GM12875 (cell line): Measurements from ENCODE around the gene PLEKHN1.

Experiments used
- H3K4me3 ChIP-seq: one replicate; pipeline ENCODE4 v1.5.1; 2011; ENCODE audit warnings: low read depth, low read length, control low read depth
- CTCF ChIP-seq: IDR thresholded peaks from 2 replicates; pipeline ENCODE4 v1.5.1; 2011; ENCODE audit warnings: low read depth, mild to moderate bottlenecking, control low read depth, inconsistent platforms, low read length, moderate library complexity, borderline replicate concordance; ENCODE audit not compliant: insufficient read depth

PLEKHN1 gene

DNA sequence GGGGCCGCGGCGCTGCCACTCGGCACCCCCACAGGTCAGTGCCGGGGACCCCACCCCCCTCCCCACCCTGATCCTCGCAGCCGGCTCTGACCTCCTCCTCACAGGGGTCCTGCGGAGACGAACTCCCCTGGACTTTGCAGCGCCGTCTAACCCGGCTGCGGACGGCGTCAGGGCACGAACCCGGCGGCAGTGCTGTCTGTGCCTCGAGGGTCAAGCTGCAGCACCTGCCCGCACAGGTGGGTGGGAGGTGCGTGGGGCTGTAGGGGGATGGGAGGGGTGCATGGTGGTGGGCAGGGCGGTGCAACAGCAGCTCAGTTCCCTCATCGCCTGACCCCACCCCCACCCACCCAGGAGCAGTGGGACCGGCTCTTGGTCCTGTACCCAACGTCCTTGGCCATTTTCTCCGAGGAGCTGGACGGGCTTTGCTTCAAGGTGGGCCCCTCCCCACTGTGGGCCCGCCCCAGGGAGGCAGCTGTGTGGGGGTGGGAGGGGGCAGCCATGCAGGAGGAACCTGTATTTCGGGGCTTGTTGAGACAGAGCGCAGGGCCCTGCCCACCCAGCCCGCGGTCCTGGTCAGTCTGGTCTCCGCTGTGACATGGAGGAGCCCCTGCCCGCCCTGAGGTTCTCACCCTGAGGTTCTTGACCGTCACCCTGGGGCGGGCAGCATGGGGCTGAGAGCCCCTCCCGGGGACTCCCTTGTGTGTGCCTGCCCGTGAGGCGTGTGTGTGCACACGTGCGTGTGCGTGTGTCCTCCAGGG, 4.9 kb downstream of the PLEKHN1 start:
- no peak overlapping the region for H3K4me3 ChIP-seq
- no peak for TF ChIP-seq CTCF

DNA sequence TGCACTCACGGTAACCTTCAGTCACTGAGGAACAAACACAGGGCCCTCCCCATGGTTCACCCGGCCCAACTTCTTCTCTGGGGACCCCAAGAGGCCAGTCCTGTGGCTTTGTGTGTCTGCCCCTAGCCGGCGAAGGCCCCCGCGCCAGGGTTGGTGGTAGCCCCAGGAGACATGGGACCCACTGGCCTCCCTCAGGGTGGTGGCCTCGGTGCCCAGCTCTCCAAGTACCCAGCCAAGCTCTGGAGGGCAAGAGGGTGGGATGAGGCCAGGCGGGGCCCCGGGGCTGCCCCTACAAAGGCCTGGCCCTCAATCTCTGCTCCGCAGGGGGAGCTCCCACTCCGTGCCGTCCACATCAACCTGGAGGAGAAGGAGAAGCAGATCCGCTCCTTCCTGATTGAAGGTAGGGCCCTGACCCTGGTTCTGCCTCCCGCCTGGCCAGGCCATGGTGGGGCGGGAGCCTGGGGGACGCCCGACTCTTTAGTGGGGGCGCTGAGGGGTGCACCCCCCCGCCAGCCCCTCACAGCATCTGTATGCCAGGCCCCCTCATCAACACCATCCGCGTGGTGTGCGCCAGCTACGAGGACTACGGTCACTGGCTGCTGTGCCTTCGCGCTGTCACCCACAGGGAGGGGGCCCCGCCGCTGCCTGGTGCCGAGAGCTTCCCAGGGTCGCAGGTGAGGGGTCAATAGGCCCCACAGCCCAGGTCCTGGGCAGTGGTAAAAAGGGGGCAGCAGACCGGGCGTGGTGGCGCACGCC, 5.6 kb downstream of the PLEKHN1 start:
- H3K4me3 ChIP-seq, result no peak overlapping the region
- no peak for TF ChIP-seq CTCF

DNA sequence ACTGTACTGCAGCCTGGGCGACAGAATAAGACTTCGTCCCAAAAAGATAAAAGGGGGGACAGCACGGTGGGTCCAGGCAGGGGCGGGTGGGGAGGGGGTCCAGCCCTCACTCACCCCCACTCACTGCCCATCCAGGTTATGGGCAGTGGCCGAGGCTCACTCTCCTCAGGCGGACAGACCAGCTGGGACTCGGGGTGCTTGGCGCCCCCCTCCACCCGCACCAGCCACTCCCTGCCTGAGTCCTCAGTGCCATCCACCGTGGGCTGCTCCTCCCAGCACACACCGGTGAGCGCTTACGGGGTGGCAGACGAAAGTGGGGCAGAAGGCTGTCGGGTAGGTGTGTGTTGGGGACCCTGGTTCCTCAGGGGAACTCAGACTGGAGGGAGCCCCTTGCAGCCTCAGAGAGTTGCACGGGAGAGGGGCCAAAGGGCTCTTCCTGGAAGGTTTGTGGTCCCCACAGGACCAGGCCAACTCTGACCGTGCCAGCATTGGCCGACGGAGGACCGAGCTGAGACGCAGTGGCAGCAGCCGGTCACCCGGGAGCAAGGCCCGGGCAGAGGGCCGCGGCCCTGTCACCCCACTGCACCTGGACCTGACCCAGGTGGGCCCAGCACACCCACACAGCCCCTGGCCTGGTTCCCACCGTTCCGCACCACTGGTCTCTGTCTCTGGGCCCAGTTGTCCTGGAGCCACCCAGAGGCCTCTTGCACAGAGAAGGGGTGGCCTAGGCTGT, 6.6 kb downstream of the PLEKHN1 start:
- no peak overlapping the region for H3K4me3 ChIP-seq
- TF ChIP-seq CTCF, result no peak

- TF ChIP-seq CTCF, result no peak
- H3K4me3 ChIP-seq, result no peak overlapping the region
Measured at GRCh38 chr1:973459-974292, 7.4 kb downstream of the PLEKHN1 start.

- no peak for TF ChIP-seq CTCF
- no peak overlapping the region for H3K4me3 ChIP-seq
Measured at GRCh38 chr1:974293-974640, 8.0 kb downstream of the PLEKHN1 start.

GRCh38 chr1:974687-975328, 8.5 kb downstream of the PLEKHN1 start:
- no peak for TF ChIP-seq CTCF
- no peak overlapping the region for H3K4me3 ChIP-seq
